Measurements from ENCODE around the gene DIAPH2.

DNA sequence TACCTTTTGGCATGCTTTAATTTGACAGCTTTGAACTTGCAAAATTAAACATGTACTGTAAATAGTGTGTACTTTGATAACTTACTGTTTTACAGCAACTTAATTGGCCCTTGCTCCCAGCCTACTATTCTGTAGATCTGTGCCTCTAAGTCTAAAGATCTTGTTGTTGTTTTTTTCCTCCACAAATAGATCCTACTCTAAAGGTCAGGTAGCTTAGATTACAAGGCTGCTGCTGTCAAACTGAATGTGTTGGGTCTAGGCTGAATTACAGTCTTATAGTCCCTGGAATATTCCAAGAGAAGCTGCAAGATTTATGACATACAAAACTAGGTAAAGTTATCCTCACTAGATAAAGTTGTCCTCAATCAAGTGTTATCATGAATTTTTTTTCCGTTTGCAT is 18.7 kb downstream of the DIAPH2 start:
- TF ChIP-seq GATA2 (IDR thresholded peaks at IDR 0.05; ENCODE audit: low read depth, low read length) = no peak
- TF ChIP-seq GATA3 (IDR thresholded peaks at IDR 0.05; ENCODE audit: low read depth, low read length) = no peak

Data from SH-SY5Y (cell line).